ENCODE measurements around the gene ZNF503.
"Not testable (repeated sequence)": the region's sequence is repeated elsewhere in the genome, so short reads cannot be mapped to it uniquely, and the experiment has no call there.

The ZNF503 gene

DNA sequence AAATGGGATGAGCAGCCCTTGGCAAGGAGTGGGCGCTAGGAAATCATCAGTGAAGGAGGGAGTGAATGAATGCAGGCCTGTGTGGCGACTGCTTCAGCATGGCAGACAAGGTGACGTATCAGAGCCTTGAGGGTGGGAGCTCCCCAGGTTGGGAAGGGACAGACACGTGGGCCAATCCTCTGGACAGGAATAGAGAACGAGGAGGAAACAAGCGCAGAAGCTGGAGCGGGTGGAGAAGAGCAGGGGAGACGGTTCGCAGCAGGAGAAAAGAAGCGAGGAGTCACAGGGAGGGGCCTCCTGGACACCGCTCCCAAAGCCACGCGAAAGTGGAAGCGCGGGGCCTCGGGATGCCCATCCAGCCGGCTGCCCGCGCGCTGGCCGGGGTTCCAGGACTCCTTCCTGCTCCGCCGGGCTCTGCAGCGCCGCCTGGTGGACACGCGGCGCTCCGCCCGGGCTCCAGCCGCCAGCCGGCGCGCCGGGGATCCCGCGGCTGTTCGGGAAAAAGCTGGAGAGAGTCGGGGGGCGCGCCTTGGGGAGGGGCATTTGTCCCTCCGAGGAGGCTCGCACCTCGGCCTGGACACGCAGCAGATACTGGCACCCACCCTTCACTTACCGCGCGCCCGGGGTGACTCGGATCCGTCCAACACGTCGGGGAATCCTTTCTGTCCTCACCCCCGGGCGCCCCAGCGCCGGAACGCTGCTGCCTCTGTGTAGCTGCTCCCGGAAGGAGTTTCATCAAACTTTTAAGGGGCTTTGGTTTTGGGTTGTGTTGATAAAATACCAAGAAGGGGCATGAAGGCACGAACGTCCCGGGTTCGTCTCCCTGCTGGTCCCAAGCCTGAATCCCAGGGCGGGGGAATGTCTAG, 6.3 kb downstream of the ZNF503 start:
- DNase-seq (ENCODE audit: low read depth), result no peak

DNA sequence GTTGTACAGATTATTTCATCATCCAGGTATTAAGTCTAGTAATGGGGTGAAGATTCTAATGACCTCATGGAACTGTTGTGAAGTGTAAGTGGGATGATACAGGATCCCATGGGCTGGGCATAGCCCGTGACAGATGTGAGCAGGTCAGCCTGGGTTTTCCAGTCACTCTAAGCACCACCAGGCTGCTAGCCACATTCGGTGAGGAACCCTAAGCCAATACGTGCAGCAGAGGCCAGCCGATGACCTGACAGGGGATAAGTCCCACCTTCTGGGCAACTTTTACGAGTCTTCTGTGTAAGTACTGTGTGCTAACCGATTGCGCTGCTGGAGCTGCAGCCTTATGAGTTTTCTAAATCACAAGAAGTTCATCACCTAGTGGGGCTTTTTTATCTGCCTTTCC, 7.3 kb downstream of the ZNF503 start:
- no peak for DNase-seq (ENCODE audit: low read depth)

DNA sequence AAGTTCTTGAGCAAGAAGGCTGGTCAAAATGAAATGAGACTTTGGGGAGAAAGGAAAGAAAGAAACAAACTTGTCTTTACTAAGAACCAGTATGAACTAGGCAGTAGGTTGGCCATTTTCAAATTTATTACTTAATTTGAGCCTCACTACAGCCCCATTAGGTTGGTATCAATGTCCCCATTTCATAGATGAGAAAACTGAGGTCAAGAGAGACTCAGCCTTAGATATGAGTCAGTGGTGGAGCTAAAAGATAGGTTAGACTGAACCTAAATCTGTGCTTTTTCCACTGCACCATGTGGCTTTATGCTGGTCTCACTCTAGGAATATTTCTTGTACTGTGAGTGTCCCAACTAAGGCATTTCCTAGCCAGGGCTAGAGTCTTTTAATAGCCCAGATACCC, 8.8 kb downstream of the ZNF503 start:
- DNase-seq (ENCODE audit: low read depth), result no peak

DNA sequence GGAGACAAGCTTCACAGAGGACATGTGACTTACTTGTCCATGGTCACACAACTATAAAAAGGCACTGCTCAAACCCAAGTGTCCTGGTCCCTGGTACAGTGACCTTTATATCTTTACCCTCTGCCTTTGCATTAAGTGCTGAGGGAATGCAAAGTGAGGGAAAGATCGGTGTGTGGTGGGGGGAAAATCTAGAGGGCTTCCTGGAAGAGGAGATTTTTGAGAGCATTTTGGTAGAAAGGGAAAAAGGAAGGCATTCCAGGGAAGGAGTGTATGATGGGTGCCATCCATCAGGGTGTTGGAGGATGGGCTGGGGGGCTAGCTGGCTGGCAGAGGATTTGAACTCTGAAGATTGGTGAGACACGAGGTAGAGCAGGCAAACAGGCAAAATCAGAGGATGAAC, 9.3 kb downstream of the ZNF503 start:
- no peak for DNase-seq (ENCODE audit: low read depth)

- DNase-seq (ENCODE audit: low read depth), result no peak
Measured at GRCh38 chr10:75390178-75390577, 11.4 kb downstream of the ZNF503 start.

DNA sequence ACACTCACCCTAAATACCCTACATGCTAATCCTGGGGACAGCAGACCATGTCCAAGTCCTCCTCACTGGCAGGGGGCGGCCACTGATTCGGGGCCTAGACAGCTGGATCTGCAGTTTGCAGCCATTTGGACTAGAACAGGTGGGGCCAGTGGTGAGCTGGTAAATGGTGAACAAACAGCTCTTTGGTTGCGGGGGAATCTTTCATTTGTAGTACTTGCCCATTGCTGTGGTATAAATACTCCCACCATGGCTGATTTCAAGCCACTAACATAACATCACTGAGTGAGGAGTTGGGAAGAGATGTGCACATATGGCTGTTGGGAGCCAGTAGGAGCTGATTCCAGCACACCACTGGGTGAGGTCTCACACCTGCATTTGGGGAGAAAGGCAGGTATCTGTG, 13.5 kb downstream of the ZNF503 start:
- DNase-seq (ENCODE audit: low read depth), result no peak

GRCh38 chr10:75386128-75386527, 15.4 kb downstream of the ZNF503 start:
- DNase-seq (ENCODE audit: low read depth), result no peak

- no peak for DNase-seq (ENCODE audit: low read depth)
Measured at GRCh38 chr10:75379817-75380216, 21.7 kb downstream of the ZNF503 start.

- no peak for DNase-seq (ENCODE audit: low read depth)
Measured at GRCh38 chr10:75379212-75379724, 22.3 kb downstream of the ZNF503 start.

- DNase-seq (ENCODE audit: low read depth), result no peak
Measured at GRCh38 chr10:75378379-75378778, 23.2 kb downstream of the ZNF503 start.

DNA sequence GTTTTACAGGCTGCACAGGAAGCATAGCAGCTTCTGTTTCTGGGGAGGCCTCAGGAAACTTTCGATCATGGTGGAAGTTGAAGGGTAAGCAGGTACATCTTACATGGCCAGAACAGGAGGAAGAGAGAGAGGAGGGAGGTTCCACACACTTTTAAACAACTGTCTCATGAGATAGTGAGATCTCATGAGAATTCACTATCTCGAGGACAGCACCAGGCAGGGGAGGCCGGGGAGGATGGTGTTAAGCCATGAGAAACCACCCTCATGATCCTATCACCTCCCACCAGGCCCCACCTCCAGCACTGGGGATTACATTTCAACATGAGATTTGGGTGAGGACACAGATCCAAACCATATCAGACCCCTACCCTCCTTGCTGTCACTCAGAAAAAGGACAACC, 23.7 kb downstream of the ZNF503 start:
- no peak for DNase-seq (ENCODE audit: low read depth)

DNA sequence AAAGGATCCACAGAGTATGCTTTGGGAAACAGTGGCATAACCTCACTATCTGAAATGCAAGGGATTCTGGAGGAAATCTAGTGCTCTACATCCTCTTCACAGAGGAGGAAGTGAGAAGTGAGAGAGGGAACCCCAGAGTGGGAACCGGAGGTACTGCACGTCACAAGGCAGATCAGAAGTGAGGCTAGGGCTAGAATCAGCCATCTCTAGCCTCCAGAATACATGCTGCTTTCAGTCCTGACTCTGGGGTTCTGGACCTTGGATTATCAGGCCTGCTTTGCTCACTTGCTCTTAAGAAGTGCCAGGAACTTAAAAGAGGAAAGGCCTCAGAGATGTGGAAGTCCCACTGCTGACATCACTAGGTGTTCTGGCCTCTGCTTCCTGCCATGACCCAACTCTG, 25.7 kb downstream of the ZNF503 start:
- DNase-seq (ENCODE audit: low read depth), result no peak

- DNase-seq (ENCODE audit: low read depth), result no peak
Measured at GRCh38 chr10:75371010-75371409, 30.6 kb downstream of the ZNF503 start.

- DNase-seq (ENCODE audit: low read depth), result not testable (repeated sequence)
Measured at GRCh38 chr10:75369838-75370237, 31.7 kb downstream of the ZNF503 start.

- no peak for DNase-seq (ENCODE audit: low read depth)
Measured at GRCh38 chr10:75367901-75368300, 33.7 kb downstream of the ZNF503 start.

DNA sequence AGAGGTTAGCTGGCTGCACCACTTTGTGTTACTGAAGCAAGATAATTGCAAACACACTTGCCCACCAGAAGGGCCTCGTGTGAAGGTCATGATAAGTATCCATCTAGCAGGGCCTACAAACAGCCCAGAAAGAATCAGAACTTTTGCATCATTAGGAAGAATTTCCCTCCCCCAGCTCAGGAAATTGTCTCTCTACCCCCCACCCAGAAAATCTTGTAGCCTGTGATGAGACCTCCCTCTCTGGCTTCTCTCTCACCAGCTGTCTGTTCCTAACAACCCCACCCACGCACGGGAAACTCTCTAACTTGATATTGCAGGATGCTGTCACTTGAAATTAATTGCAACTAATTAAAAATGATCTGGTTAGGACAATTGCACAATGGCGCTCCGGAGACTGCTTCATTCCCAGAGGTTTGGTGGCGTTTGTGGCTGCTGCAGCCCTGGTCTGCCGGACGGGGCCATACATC, 34.5 kb downstream of the ZNF503 start:
- DNase-seq (ENCODE audit: low read depth), result no peak

DNA sequence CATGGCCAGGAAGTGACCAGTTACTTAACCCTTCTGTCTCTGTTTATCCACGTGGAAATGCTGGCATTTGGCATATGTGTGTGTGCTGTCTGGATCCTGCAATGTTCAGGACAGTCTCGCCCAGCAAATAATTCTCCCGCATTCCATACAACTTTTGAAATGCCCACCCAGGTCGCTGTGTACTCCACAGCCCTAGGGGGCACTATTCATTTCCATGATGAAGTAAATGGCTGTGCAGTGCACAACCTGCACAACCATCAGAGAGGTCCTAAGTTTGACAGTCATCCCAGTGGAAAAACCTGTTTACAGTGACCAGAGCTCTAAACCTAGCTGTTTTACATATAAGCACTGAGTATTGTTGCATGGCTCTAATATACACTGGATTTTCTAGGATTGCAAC, 38.1 kb downstream of the ZNF503 start:
- DNase-seq (ENCODE audit: low read depth), result no peak

- not testable (repeated sequence) for DNase-seq (ENCODE audit: low read depth)
Measured at GRCh38 chr10:75359876-75360275, 41.7 kb downstream of the ZNF503 start.

- no peak for DNase-seq (ENCODE audit: low read depth)
Measured at GRCh38 chr10:75358835-75359421, 42.6 kb downstream of the ZNF503 start.

DNA sequence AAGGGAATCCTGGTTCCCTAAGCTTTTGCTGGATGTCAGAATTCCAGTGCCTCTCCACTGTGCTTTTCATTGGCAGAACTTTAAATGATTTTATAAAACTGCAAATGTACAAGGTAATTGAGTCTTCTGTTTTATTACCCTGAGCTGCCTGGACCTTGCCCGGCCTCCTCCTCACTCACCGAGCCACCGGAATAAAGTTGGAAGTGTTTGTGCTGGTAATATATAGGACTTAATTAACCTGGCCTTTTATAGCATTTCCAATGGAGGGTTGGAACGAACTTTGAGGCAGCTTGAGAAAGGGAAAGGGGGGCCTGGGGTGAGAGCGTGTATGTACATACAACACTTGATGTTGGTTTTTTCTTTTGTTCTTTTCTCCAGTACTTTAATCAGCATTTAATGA, 43.4 kb downstream of the ZNF503 start:
- DNase-seq (ENCODE audit: low read depth), result no peak

DNA sequence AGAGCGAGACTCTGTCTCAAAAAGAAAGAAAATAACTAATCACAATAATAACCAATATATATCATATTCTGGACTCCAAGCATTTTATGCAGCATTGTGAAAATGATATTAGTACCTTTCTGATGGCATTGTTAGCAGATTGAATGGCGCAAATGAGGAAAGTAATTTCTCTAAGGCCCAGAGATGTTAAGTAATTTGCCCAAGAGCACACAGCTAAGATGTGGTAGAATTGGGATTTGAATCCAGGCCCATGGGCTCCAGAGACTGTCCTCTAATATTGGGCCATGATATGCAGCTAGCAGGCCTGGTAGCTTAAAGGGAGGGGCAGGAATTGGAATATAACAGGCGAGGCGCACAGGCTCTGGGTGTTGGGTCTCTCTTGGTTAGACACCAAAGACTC, 44.1 kb downstream of the ZNF503 start:
- no peak for DNase-seq (ENCODE audit: low read depth)

- DNase-seq (ENCODE audit: low read depth), result no peak
Measured at GRCh38 chr10:75356484-75356883, 45.1 kb downstream of the ZNF503 start.

GRCh38 chr10:75355706-75356105, 45.9 kb downstream of the ZNF503 start:
- no peak for DNase-seq (ENCODE audit: low read depth)

Measured in stimulated activated CD8-positive, alpha-beta memory T cell treated with anti-CD3 and anti-CD28 coated beads, Interleukin-15, amount 100 ng/mL, for 1 hour (primary cell).